ENCODE measurements around the gene HLA-E. TPM values are rescaled to one million over a fixed set of nuclear protein-coding genes. Genes with fewer than 3 reads are reported as not detected.

The HLA-E gene
- total RNA-seq, 1 donor from 2014 or later, result 89.9 TPM

- no peak overlapping the region for H3K27ac Mint-ChIP-seq (ENCODE audit: unreplicated experiment)
- H3K4me3 Mint-ChIP-seq (ENCODE audit: unreplicated experiment), result no peak overlapping the region
- H3K36me3 Mint-ChIP-seq (ENCODE audit: low read depth), result peaks cover 1% of the 10 kb centered on the region
- no peak for DNase-seq (ENCODE audit: low spot score)
- peaks cover 17% of the 10 kb centered on the region for H3K9me3 Mint-ChIP-seq (ENCODE audit: low read depth)
- H3K4me1 Mint-ChIP-seq (ENCODE audit: low read depth), result no peaks in the 10 kb centered on the region
- peaks cover 74% of the 10 kb centered on the region for H3K27me3 Mint-ChIP-seq (ENCODE audit: low read depth)
- TF ChIP-seq CTCF (IDR thresholded peaks at IDR 0.05), result no peak
Measured at GRCh38 chr6:30459145-30459544, 30.2 kb upstream of the HLA-E start.

- no peak for DNase-seq (ENCODE audit: low spot score)
Measured at GRCh38 chr6:30461055-30461454, 28.3 kb upstream of the HLA-E start.

GRCh38 chr6:30462482-30462881 lies 26.8 kb upstream of the HLA-E start:
- H3K27me3 Mint-ChIP-seq (ENCODE audit: low read depth), result peaks cover 86% of the 10 kb centered on the region

More at GRCh38 chr6:30461055-30461454, 28.3 kb upstream of the HLA-E start:
- TF ChIP-seq CTCF (IDR thresholded peaks at IDR 0.05), result no peak
- peaks cover 84% of the 10 kb centered on the region for H3K27me3 Mint-ChIP-seq (ENCODE audit: low read depth)
- H3K4me3 Mint-ChIP-seq (ENCODE audit: unreplicated experiment), result no peak overlapping the region
- peaks cover 1% of the 10 kb centered on the region for H3K36me3 Mint-ChIP-seq (ENCODE audit: low read depth)
- H3K4me1 Mint-ChIP-seq (ENCODE audit: low read depth), result no peaks in the 10 kb centered on the region
- H3K27ac Mint-ChIP-seq (ENCODE audit: unreplicated experiment), result no peak overlapping the region
- peaks cover 17% of the 10 kb centered on the region for H3K9me3 Mint-ChIP-seq (ENCODE audit: low read depth)

GRCh38 chr6:30463242-30463641 lies 26.1 kb upstream of the HLA-E start:
- peaks cover 82% of the 10 kb centered on the region for H3K27me3 Mint-ChIP-seq (ENCODE audit: low read depth)
- DNase-seq (ENCODE audit: low spot score), result no peak
- H3K27ac Mint-ChIP-seq (ENCODE audit: unreplicated experiment), result no peak overlapping the region
- peaks cover 1% of the 10 kb centered on the region for H3K36me3 Mint-ChIP-seq (ENCODE audit: low read depth)
- peaks cover 5% of the 10 kb centered on the region for H3K4me1 Mint-ChIP-seq (ENCODE audit: low read depth)
- H3K9me3 Mint-ChIP-seq (ENCODE audit: low read depth), result peaks cover 17% of the 10 kb centered on the region
- no peak overlapping the region for H3K4me3 Mint-ChIP-seq (ENCODE audit: unreplicated experiment)
- TF ChIP-seq CTCF (IDR thresholded peaks at IDR 0.05), result no peak

More at GRCh38 chr6:30462482-30462881, 26.8 kb upstream of the HLA-E start:
- Mint-ChIP-seq H3K4me1 (ENCODE audit: low read depth) (peaks cover 5% of the 10 kb centered on the region), H3K27ac (ENCODE audit: unreplicated experiment) (no peak overlapping the region), H3K4me3 (ENCODE audit: unreplicated experiment) (no peak overlapping the region), H3K36me3 (ENCODE audit: low read depth) (peaks cover 1% of the 10 kb centered on the region), H3K9me3 (ENCODE audit: low read depth) (peaks cover 17% of the 10 kb centered on the region)
- no peak for TF ChIP-seq CTCF (IDR thresholded peaks at IDR 0.05)
- no peak for DNase-seq (ENCODE audit: low spot score)

- no peak for TF ChIP-seq CTCF (IDR thresholded peaks at IDR 0.05)
- H3K9me3 Mint-ChIP-seq (ENCODE audit: low read depth), result peaks cover 16% of the 10 kb centered on the region
- no peak for DNase-seq (ENCODE audit: low spot score)
Measured at GRCh38 chr6:30463651-30464618, 25.4 kb upstream of the HLA-E start.

More at GRCh38 chr6:30463651-30464618, 25.4 kb upstream of the HLA-E start:
- peaks cover under 1% of the 10 kb centered on the region for H3K36me3 Mint-ChIP-seq (ENCODE audit: low read depth)
- H3K4me3 Mint-ChIP-seq (ENCODE audit: unreplicated experiment), result no peak overlapping the region
- no peak overlapping the region for H3K27ac Mint-ChIP-seq (ENCODE audit: unreplicated experiment)
- peaks cover 78% of the 10 kb centered on the region for H3K27me3 Mint-ChIP-seq (ENCODE audit: low read depth)
- peaks cover 5% of the 10 kb centered on the region for H3K4me1 Mint-ChIP-seq (ENCODE audit: low read depth)

Data from chondrocyte (in vitro differentiated cells).